Measurements from ENCODE around the gene SELENOS.

DNA sequence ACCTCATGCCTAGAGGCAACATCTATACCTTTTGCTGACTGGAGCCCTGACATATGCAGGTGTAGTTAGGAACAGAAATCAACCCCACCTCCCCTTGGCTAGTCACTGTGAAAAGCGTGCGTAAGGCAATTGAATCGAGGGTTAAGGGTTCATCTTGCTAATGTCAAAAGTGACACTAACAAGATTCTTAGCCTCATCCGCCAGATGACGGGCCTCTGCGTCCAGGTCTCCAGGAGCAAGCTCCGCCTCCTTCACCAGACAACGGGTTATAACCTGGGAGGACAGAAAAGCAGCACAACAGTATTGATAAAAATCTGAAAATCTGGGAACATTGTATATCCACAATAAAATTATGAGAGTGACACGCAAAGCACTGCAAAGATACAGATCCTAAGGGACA lies 4.7 kb downstream of the SELENOS start:
- no peak for TF ChIP-seq POLR2A (IDR thresholded peaks at IDR 0.05; ENCODE audit: low read depth)
- TF ChIP-seq, protein P1, sequence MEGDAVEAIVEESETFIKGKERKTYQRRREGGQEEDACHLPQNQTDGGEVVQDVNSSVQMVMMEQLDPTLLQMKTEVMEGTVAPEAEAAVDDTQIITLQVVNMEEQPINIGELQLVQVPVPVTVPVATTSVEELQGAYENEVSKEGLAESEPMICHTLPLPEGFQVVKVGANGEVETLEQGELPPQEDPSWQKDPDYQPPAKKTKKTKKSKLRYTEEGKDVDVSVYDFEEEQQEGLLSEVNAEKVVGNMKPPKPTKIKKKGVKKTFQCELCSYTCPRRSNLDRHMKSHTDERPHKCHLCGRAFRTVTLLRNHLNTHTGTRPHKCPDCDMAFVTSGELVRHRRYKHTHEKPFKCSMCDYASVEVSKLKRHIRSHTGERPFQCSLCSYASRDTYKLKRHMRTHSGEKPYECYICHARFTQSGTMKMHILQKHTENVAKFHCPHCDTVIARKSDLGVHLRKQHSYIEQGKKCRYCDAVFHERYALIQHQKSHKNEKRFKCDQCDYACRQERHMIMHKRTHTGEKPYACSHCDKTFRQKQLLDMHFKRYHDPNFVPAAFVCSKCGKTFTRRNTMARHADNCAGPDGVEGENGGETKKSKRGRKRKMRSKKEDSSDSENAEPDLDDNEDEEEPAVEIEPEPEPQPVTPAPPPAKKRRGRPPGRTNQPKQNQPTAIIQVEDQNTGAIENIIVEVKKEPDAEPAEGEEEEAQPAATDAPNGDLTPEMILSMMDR (IDR thresholded peaks at IDR 0.05), result no peak

Measured in esophagus muscularis mucosa (tissue), 3 donors.